ENCODE data around the gene BANK1. TPM values are rescaled to one million over a fixed set of nuclear protein-coding genes. Genes with fewer than 3 reads are reported as not detected.
A peak's percentile ranks its signal among the peaks of the same experiment; 100 is the strongest.

BANK1 gene
- total and polyA plus RNA-seq, 2 donors (not counting 1 experiment from before 2014, with no cell fraction given): 353 to 354 TPM

DNA sequence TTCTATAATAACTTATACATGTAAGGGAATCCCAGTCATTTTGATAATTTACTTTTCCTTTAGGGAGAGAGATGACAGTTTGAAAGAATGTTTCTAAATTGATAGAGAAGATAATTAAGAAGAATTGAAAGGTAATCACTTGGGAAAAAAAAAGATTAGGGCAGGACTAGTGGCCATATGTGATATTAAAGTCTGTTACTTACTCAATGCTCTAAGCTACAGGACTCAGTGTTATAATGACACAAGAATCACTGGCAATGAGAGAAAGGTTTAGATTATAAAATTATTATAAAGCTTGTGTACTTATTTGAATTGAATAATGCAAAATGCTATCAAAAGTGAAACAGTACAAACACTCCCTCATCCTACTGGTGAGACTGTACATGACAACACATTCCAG lies 265.3 kb downstream of the BANK1 start:
- ChIA-PET POLR2A (no interaction called here), CTCF (no interaction called here)
- Mint-ChIP-seq H3K4me3 (no peak overlapping the region), H3K4me1 (peaks cover 21% of the 10 kb centered on the region), H3K9me3 (ENCODE audit: insufficient read depth) (no peaks in the 10 kb centered on the region), H3K27me3 (no peaks in the 10 kb centered on the region), H3K27ac (peak overlapping the region; percentile 29)
- peaks cover 13% of the 10 kb centered on the region for H4K20me1 ChIP-seq (ENCODE audit: control insufficient read depth, insufficient read depth, low read length, poor library complexity, severe bottlenecking)
- H3K36me3 ChIP-seq (replicated peaks in 1 of 2; ENCODE audit: control extremely low read depth in 1 of 2, control insufficient read depth in 1 of 2, extremely low read depth in 1 of 2, insufficient read depth in 2 of 2, low read length in 1 of 2): peaks cover 4 to 63% of the 10 kb centered on the region in 2 experiments
- intact Hi-C loops (cut with micrococcal nuclease): loop anchor here (5.0 kb wide), 1 partner anchor 34 kb away; no protein-coding TSS in a partner anchor
- H3K9ac ChIP-seq (ENCODE audit: low read length): no peak overlapping the region
- no peak overlapping the region for H3K4me2 ChIP-seq (replicated peaks; ENCODE audit: low read depth, low read length, poor library complexity, severe bottlenecking)
- peaks cover 21% of the 10 kb centered on the region for H3K79me2 ChIP-seq (ENCODE audit: control insufficient read depth, insufficient read depth, low read length)
- no peak for TF ChIP-seq EZH2 (IDR thresholded peaks at IDR 0.05; ENCODE audit: borderline replicate concordance, insufficient read depth, low read depth, low read length, poor library complexity, severe bottlenecking)
- TF ChIP-seq, protein P1, sequence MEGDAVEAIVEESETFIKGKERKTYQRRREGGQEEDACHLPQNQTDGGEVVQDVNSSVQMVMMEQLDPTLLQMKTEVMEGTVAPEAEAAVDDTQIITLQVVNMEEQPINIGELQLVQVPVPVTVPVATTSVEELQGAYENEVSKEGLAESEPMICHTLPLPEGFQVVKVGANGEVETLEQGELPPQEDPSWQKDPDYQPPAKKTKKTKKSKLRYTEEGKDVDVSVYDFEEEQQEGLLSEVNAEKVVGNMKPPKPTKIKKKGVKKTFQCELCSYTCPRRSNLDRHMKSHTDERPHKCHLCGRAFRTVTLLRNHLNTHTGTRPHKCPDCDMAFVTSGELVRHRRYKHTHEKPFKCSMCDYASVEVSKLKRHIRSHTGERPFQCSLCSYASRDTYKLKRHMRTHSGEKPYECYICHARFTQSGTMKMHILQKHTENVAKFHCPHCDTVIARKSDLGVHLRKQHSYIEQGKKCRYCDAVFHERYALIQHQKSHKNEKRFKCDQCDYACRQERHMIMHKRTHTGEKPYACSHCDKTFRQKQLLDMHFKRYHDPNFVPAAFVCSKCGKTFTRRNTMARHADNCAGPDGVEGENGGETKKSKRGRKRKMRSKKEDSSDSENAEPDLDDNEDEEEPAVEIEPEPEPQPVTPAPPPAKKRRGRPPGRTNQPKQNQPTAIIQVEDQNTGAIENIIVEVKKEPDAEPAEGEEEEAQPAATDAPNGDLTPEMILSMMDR (IDR thresholded peaks at IDR 0.05): no peak
- ATAC-seq (ENCODE audit: low read depth): no peak
- H3K4me3 ChIP-seq (ENCODE audit: control extremely low read depth in 1 of 5, extremely low read depth in 1 of 5, insufficient read depth in 1 of 5, low read depth in 2 of 5, low read length in 4 of 5): no peak overlapping the region
- no peaks in the 10 kb centered on the region for H3K27me3 ChIP-seq (replicated peaks in 1 of 4; ENCODE audit: control extremely low read depth in 1 of 4, control insufficient read depth in 3 of 4, insufficient read depth in 4 of 4, low read length in 3 of 4)
- no peaks in the 10 kb centered on the region for H3K4me1 ChIP-seq (ENCODE audit: control insufficient read depth in 2 of 2, insufficient read depth in 2 of 2, low read length in 2 of 2)
- H2AFZ ChIP-seq (ENCODE audit: insufficient read depth, low read depth, low read length, poor library complexity, severe bottlenecking): no peak overlapping the region
- DNase-seq: no peak
- no peaks in the 10 kb centered on the region for H3K9me3 ChIP-seq (ENCODE audit: control extremely low read depth in 1 of 3, control insufficient read depth in 2 of 3, insufficient read depth in 1 of 3, low read length in 2 of 3)
- H3K27ac ChIP-seq (ENCODE audit: low read length in 2 of 2): no peak overlapping the region

DNA sequence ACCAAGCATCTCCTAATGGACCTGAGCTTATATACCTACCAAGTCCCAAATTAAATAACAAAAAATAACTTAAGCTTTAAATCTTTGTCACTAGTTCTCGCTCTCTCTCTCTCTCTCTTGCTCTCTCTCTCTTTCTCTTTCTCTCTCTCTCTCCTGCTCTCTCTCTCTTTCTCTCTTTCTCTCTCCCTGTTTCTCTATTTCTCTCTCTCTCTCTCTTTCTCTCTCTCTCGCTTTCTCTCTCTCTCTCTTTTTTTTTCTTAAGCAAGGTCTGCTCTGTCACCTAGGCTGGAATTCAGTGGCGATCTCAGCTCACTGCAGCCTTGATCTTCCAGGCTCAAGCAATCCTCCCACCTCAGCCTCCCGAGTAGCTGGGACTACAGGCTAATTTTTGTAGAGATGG lies 266.6 kb downstream of the BANK1 start:
- 100% methylated on average over 3 of the region's 4 CpGs for WGBS (ENCODE audit: insufficient coverage)
- no peak overlapping the region for H3K4me3 ChIP-seq (ENCODE audit: control extremely low read depth in 1 of 5, extremely low read depth in 1 of 5, insufficient read depth in 1 of 5, low read depth in 2 of 5, low read length in 4 of 5)
- no peaks in the 10 kb centered on the region for H3K9me3 Mint-ChIP-seq (ENCODE audit: insufficient read depth)
- ChIA-PET POLR2A (no interaction called here), CTCF (no interaction called here)
- H3K27ac ChIP-seq (ENCODE audit: low read length in 2 of 2): peak overlapping the region in 1 of 2 donors; percentile 40
- peaks cover 19% of the 10 kb centered on the region for H3K4me1 Mint-ChIP-seq
- ATAC-seq (ENCODE audit: low read depth) (no peak), DNase-seq (no peak)
- H3K9me3 ChIP-seq (ENCODE audit: control extremely low read depth in 1 of 3, control insufficient read depth in 2 of 3, insufficient read depth in 1 of 3, low read length in 2 of 3): no peaks in the 10 kb centered on the region
- no peak overlapping the region for H3K4me3 Mint-ChIP-seq
- H3K27me3 Mint-ChIP-seq: no peaks in the 10 kb centered on the region
- intact Hi-C loops (cut with micrococcal nuclease): loop anchor here (5.0 kb wide), 1 partner anchor 35 kb away; no protein-coding TSS in a partner anchor
- H3K27ac Mint-ChIP-seq: peak overlapping the region; percentile 37
- H4K20me1 ChIP-seq (ENCODE audit: control insufficient read depth, insufficient read depth, low read length, poor library complexity, severe bottlenecking): peaks cover 12% of the 10 kb centered on the region
- H3K27me3 ChIP-seq (replicated peaks in 1 of 4; ENCODE audit: control extremely low read depth in 1 of 4, control insufficient read depth in 3 of 4, insufficient read depth in 4 of 4, low read length in 3 of 4): no peaks in the 10 kb centered on the region
- TF ChIP-seq, protein P1 (IDR thresholded peaks at IDR 0.05): peak; percentile 11
- TF ChIP-seq EZH2 (IDR thresholded peaks at IDR 0.05; ENCODE audit: borderline replicate concordance, insufficient read depth, low read depth, low read length, poor library complexity, severe bottlenecking): no peak
- H3K79me2 ChIP-seq (ENCODE audit: control insufficient read depth, insufficient read depth, low read length): peaks cover 21% of the 10 kb centered on the region
- H2AFZ ChIP-seq (ENCODE audit: insufficient read depth, low read depth, low read length, poor library complexity, severe bottlenecking): no peak overlapping the region
- no peaks in the 10 kb centered on the region for H3K4me1 ChIP-seq (ENCODE audit: control insufficient read depth in 2 of 2, insufficient read depth in 2 of 2, low read length in 2 of 2)
- peaks cover 4 to 66% of the 10 kb centered on the region in 2 experiments for H3K36me3 ChIP-seq (replicated peaks in 1 of 2; ENCODE audit: control extremely low read depth in 1 of 2, control insufficient read depth in 1 of 2, extremely low read depth in 1 of 2, insufficient read depth in 2 of 2, low read length in 1 of 2)
- H3K9ac ChIP-seq (ENCODE audit: low read length): no peak overlapping the region
- H3K4me2 ChIP-seq (replicated peaks; ENCODE audit: low read depth, low read length, poor library complexity, severe bottlenecking): no peak overlapping the region

Measured in B cell (primary cell).